C4-2B (cell line): Measurements from ENCODE around the gene ADGRV1.

Experiments used
- ZFX ChIP-seq: fragments of 450-650 bp; IDR thresholded peaks from 2 replicates; pipeline ENCODE4 v1.6.1; 2017
- TF ChIP-seq, protein P1 (sequence below): fragments of 450-650 bp; conservative IDR thresholded peaks from 2 replicates; pipeline ENCODE4 v1.5.1; 2017; ENCODE audit warnings: mild to moderate bottlenecking

DNA sequence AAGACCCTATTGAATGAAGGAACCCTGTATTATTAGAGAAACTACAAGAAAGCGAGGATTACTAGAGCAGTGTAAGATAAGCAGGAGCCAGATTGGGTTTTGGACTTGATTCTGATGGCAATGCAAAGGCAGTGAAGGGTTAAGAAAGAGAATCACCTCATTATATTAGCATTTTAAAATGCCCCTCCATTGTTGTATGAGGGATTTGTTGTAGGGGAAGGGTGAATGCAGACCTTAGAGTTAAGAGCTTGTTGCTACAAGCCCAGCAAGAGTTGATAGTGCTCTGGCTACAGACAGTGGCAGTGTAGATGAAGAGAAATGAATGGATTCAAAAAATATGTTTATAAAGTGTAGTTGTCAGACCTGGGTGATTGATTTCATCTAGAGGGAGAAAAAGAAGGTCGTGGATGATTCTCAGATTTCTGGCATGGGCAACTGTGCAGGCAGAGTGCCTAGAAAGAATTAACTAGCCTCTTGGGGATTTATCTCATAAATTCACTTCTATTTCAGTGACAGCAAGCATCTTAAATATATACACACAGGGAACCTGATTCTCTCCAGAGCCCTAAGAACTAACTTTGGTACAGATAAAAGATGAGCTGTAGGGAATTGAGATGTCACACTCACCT lies 479.7 kb downstream of the ADGRV1 start:
- TF ChIP-seq, protein P1, sequence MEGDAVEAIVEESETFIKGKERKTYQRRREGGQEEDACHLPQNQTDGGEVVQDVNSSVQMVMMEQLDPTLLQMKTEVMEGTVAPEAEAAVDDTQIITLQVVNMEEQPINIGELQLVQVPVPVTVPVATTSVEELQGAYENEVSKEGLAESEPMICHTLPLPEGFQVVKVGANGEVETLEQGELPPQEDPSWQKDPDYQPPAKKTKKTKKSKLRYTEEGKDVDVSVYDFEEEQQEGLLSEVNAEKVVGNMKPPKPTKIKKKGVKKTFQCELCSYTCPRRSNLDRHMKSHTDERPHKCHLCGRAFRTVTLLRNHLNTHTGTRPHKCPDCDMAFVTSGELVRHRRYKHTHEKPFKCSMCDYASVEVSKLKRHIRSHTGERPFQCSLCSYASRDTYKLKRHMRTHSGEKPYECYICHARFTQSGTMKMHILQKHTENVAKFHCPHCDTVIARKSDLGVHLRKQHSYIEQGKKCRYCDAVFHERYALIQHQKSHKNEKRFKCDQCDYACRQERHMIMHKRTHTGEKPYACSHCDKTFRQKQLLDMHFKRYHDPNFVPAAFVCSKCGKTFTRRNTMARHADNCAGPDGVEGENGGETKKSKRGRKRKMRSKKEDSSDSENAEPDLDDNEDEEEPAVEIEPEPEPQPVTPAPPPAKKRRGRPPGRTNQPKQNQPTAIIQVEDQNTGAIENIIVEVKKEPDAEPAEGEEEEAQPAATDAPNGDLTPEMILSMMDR, result no peak
- no peak for TF ChIP-seq ZFX
